GM21619 (cell line): ENCODE data around the gene C9orf72.

Experiments used
- ATAC-seq: cut with Tn5 transposase; IDR thresholded peaks from one replicate; pipeline ENCODE4 v1.9.1; 2021; ENCODE audit not compliant: unreplicated experiment

Gene C9orf72

GRCh38 chr9:27581826-27582225, 8.5 kb upstream of the C9orf72 start:
- no peak for ATAC-seq

DNA sequence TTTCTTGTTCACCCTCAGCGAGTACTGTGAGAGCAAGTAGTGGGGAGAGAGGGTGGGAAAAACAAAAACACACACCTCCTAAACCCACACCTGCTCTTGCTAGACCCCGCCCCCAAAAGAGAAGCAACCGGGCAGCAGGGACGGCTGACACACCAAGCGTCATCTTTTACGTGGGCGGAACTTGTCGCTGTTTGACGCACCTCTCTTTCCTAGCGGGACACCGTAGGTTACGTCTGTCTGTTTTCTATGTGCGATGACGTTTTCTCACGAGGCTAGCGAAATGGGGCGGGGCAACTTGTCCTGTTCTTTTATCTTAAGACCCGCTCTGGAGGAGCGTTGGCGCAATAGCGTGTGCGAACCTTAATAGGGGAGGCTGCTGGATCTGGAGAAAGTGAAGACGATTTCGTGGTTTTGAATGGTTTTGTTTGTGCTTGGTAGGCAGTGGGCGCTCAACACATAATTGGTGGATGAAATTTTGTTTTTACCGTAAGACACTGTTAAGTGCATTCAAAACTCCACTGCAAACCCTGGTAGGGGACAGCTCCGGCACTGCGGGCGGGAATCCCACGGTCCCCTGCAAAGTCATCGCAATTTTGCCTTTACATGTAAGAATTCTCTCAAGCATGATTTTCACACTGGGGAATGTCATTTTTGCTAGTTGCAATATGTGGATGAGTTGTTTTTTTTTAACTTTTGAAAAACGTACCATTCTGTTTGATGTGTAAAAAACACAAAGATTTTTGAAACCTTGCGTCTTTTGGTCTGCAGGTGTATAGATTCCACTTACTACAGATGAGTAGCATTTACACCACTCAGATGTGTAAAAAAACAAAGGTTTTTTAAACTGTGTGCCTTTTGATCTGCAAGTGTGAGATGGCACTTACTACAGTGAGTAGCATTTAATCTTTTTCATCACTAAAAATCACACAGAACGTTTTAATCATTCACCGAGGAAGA, 631 bp upstream of the C9orf72 start:
- ATAC-seq = peak; percentile 84

DNA sequence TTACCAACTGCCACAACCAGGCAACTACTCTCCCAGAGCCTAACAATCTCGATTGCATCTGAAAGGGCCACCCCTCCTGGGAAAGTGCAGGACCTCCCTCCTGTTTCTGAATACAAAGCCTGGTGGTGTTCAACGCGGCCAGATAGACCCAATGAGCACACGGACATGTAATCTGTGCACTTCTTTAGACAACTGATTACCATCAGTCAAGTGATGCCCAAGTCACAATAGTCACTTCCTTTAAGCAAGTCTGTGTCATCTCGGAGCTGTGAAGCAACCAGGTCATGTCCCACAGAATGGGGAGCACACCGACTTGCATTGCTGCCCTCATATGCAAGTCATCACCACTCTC, 739 bp downstream of the C9orf72 start:
- peak; percentile 37 for ATAC-seq

GRCh38 chr9:27572061-27572460, 1.2 kb downstream of the C9orf72 start:
- no peak for ATAC-seq

DNA sequence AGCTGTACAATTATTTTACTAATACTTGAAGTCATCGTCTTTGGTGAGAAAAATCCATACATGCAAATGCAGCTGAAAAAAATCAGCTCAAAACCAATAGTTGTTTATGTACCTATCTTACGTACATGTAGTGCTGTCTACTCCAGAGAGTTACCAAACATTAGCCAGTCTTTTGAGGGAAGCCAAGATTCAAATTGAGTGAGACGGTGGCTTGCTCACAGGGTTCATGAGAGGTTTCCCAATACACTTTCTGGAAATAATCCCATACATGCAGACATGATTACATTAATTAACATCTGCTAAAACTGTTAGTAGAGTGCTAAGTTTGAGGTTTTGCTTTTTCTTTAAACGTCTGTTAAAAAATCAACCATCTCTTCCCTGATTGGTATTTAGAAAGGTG, 2.3 kb downstream of the C9orf72 start:
- no peak for ATAC-seq

GRCh38 chr9:27569406-27569805, 3.9 kb downstream of the C9orf72 start:
- no peak for ATAC-seq

- no peak for ATAC-seq
Measured at GRCh38 chr9:27566118-27566517, 7.2 kb downstream of the C9orf72 start.

GRCh38 chr9:27565696-27566095, 7.6 kb downstream of the C9orf72 start:
- no peak for ATAC-seq

- no peak for ATAC-seq
Measured at GRCh38 chr9:27564670-27565069, 8.6 kb downstream of the C9orf72 start.

DNA sequence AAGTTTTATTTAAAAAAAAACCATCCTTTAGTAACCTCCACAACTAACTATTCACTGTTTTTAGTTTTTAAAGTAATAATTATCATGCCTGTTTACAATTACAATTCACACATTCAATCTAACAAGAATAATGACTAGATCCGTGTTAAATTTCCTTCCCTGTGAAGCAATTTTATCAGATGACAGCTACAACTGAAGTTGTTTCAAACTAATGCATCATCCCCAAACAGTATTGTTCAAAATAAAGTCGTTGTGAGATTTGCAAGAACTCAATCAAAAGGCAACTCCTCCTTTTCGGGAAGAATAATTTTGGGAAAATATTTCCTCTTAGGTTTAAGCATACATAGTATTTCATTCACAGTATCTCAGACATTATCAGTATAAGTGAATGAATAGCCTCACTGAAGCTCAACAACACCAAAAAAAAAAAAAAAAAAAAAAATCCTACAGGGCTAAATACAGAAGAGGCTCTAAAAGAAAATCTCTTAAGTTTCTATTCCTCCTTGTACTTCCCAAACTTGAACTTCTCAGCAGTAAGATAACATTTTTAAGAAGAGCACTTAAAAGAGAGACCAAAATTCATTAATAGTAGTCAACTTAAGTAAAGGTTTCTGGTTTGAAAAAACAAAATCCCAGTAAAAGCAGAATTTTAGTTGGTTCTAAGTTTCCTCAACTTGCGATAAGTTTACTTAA, 9.4 kb downstream of the C9orf72 start:
- no peak for ATAC-seq

- peak; percentile 55 for ATAC-seq
Measured at GRCh38 chr9:27561685-27562084, 11.6 kb downstream of the C9orf72 start.

DNA sequence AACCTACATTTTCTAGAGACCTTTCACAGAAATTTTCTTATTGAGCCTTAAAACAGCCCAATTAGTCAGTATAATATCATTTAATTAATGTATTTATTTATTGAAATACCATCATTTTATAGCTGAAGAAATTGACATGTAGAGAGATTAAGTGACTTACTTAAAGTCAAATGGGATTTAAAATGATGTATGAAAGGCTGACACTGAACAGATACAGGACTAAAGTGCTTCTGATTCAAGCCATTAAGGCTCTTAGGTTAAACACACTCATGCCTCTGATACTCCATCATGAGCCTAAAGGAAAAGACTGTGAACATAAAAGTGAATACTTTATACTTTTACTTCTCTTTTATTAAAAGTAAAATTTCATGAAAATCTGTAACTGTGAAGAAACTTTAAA, 12.8 kb downstream of the C9orf72 start:
- no peak for ATAC-seq

DNA sequence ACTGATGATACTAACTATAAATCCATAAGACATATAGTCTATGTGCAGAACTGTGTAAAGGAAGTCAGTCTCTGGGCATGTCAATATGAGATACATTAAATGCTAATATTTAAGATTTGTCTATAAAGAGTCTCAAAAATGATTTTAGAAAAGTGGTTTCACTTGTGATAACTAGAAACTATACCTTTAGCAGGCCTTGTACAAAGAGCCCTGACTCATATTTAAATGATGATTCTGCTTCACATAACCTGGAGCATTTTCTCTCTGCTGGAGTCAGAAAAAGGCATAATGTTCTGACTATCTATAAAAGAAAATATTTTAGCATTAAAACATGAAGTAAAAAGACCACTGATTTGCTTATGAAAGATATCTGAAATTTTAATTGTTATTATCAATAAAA, 15.0 kb downstream of the C9orf72 start:
- no peak for ATAC-seq

- ATAC-seq = no peak
Measured at GRCh38 chr9:27556470-27556869, 16.8 kb downstream of the C9orf72 start.

- no peak for ATAC-seq
Measured at GRCh38 chr9:27554712-27555111, 18.6 kb downstream of the C9orf72 start.

DNA sequence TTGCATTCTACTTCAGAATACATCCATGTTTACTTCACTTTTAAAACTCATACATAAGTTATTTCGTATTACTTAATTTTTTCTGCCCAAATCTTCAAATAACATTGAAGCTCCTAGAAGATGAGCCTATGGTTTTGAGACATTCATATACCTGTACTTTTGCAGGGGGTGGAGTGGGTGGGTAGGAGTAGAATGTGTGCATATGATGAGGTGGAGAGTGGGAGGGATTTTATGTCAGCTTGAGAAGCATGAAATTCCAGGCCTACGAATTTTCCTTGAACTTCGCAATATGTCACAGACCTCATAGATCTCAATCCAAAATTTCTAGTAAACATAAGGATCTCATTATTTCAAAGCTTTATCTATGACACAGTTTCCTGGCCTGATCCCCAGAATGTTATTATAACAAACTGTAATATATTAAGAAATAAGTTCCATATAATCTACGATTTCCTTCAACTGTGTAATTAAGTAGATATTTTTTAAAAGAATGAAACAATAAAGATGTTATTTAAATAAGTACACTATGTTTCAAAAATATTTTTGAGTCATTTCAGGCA, 24.0 kb downstream of the C9orf72 start:
- ATAC-seq = no peak

- ATAC-seq = no peak
Measured at GRCh38 chr9:27548055-27548741, 25.1 kb downstream of the C9orf72 start.

DNA sequence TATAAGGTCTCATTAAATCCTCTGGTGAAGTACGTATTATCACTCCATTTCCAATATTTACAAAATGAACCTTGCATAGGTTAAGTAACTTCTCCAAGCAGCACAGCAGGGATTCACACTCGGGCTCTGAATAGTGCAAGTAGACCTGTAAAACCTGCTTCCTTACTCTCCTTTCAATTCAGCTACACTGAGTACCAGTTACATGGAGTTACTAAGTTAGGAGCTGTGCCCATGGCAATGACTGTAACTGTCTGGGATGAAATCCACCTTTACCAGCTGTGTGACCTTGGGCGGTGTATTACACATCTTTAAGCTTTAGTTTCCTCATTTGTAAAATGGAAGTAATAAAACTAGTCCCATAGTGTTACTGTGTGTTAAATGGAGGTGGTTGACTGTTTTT, 27.8 kb downstream of the C9orf72 start:
- ATAC-seq = no peak

DNA sequence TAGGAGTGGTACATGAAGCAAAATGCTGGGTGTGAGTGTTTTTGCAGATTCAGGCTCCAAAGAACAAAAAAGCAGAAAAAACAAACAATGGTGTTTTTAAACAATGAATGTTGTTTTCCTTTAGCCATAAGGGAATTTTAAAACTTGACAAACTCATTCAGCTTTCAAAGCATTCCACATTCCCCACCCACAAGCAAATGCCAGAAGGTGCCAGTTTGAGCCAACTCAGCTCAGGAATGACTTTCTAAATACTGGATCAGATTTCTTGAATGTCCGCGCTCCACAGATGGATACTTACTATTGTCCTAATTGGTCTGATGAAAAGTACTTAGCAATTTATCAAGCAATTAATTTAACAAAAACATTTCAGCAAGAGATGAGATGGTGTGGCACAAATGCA, 30.8 kb downstream of the C9orf72 start:
- no peak for ATAC-seq

- no peak for ATAC-seq
Measured at GRCh38 chr9:27541740-27542139, 31.5 kb downstream of the C9orf72 start.

DNA sequence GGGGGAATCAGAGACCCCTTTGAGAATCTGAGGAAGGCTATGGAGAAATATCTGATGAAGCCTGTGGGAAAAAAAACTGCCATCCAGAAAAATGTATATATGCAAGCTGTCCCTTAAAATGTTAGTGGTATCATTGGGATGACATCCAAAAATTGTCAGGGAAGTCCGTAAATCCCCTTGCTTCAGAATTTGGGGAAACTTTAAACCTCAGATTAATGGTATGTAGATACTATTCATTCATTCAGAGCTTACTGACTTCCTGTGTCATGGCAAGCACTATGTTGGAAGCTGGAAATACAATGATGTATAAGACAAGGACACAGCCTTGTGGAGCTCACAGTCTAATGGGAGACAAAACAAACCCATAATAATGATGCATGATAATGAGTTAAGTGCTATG, 32.8 kb downstream of the C9orf72 start:
- ATAC-seq = no peak
